Psoas muscle (tissue), 8 donors: Measurements from ENCODE around the gene CHI3L1. TPM values are rescaled to one million over a fixed set of nuclear protein-coding genes. Genes with fewer than 3 reads are reported as not detected.

Experiments
- ATAC-seq, 4 donors: fragments of 200-7000 bp; cut with Tn5 transposase; one replicate each; pipeline ENCODE4 v1.9.1; 2020; ENCODE audit warnings: moderate library complexity in 3 of 4, mild to moderate bottlenecking in 2 of 4
- DNase-seq, 2 donors: peaks; one replicate each; pipeline ENCODE4 v3.0.0-alpha.2; 2020
- H3K27ac ChIP-seq: fragments of 200-600 bp; one replicate; pipeline ENCODE4 v1.8.0; 2022
- H3K27me3 ChIP-seq, 3 donors: fragments of 200-600 bp in 1 of 3; one replicate each; pipeline versions ENCODE4 v1.6.1 to v1.8.0; 2013 to 2022; ENCODE audit warnings: low read length in 2 of 3, mild to moderate bottlenecking in 2 of 3, moderate library complexity in 1 of 3; ENCODE audit not compliant: insufficient read depth in 3 of 3
- H3K36me3 ChIP-seq, 2 donors: fragments of 200-600 bp in 1 of 2; one replicate each; pipeline versions ENCODE4 v1.6.1 to v1.8.0; 2013 to 2022; ENCODE audit warnings: low read depth in 1 of 2, mild to moderate bottlenecking in 1 of 2, moderate library complexity in 1 of 2; ENCODE audit not compliant: insufficient read depth in 1 of 2
- H3K4me1 ChIP-seq: fragments of 200-600 bp; one replicate; pipeline ENCODE4 v1.8.0; 2022
- H3K4me3 ChIP-seq: fragments of 200-600 bp; one replicate; pipeline ENCODE4 v1.8.0; 2022; ENCODE audit warnings: mild to moderate bottlenecking
- H3K9me3 ChIP-seq: fragments of 200-600 bp; one replicate; pipeline ENCODE4 v1.8.0; 2022
- CTCF ChIP-seq: fragments of 200-600 bp; IDR thresholded peaks from one replicate; pipeline ENCODE4 v1.8.0; 2022; ENCODE audit warnings: antibody characterized with exemption
- WGBS, 3 donors: extraction: QIAGEN DNeasy Blood & Tissue Kit; methylation state at CpG; one replicate each; pipeline versions ENCODE4 v1.1.6 to v1.1.7; 2013; 5-methylcytosine and 5-hydroxymethylcytosine counted together
- intact Hi-C, 2 donors: fragments of 100-400 bp; cut with DNase I; formaldehyde crosslinking; loops; one replicate each; pipeline versions ENCODE4 v1.11.0 to v1.14.2; 2022
- polyA plus RNA-seq, 3 donors: library from polyadenylated mRNA; stranded (reverse); fragments of 200-250 nt; gene quantifications; one replicate each; pipeline ENCODE4 v1.2.3, GENCODE V29; 2013
- total RNA-seq, 4 donors: library from RNA; stranded (reverse); fragmentation: NEBNext Ultra II Directional in 2 of 4; extraction: Animal tissue kit (Norgen Biotek cat#: 25700) in 2 of 4; gene quantifications; one replicate each; pipeline versions ENCODE4 v1.2.1 to v1.2.4, GENCODE V29; 2021 to 2023
- donor health status: healthy with polysubstance abuse.
- donor health status: DM: no; HTN: no; CAD: no; lungs with moderate emphysema.
- donor health status: Bipolar disorder and iron deficiency.
- donor health status: healthy.
- donor health status: DM: yes; HTN: yes; CAD: no.
- donor health status: DM: no; HTN: no; CAD: no.
- donor health status: DM: no; HTN: no; CAD: no.
- donor health status: DM: yes; HTN: yes; CAD: no.

Gene CHI3L1
- total and polyA plus RNA-seq, 7 donors = 1.7 to 156 (median 9.9) TPM

- Histone ChIP-seq H3K27me3 (no peaks in the 10 kb centered on the region), H3K9me3 (no peaks in the 10 kb centered on the region), H3K27ac (no peak overlapping the region), H3K4me1 (no peaks in the 10 kb centered on the region), H3K36me3 (peaks cover 0 to 6% of the 10 kb centered on the region in 2 donors), H3K4me3 (no peak overlapping the region)
- WGBS, 3 donors = 83 to 91% (median 89%) methylated on average over 6 of the region's 6 CpGs
- no peak for DNase-seq
- intact Hi-C loops = no loop called here
- ATAC-seq = no peak
- TF ChIP-seq CTCF = no peak
These were observed 25.3 kb downstream of the CHI3L1 start for GRCh38 chr1:203161175-203161574.

- H3K9me3 ChIP-seq = no peaks in the 10 kb centered on the region
- no peaks in the 10 kb centered on the region for H3K27me3 ChIP-seq
- DNase-seq (no peak), ATAC-seq (no peak)
- 74 to 84% (median 74%) methylated on average over 1 of the region's 1 CpG for WGBS, 3 donors
- H3K4me1 ChIP-seq = no peaks in the 10 kb centered on the region
- H3K4me3 ChIP-seq = no peak overlapping the region
- H3K27ac ChIP-seq = no peak overlapping the region
- no peaks in the 10 kb centered on the region for H3K36me3 ChIP-seq
- intact Hi-C loops = loop anchor here in 1 of 2 donors (10.0 kb wide), 1 partner anchor 925 kb away; no protein-coding TSS in a partner anchor
- no peak for TF ChIP-seq CTCF
These were observed 26.7 kb downstream of the CHI3L1 start for GRCh38 chr1:203159844-203160243.

GRCh38 chr1:203158960-203159665 is 27.4 kb downstream of the CHI3L1 start:
- no peaks in the 10 kb centered on the region for H3K27me3 ChIP-seq
- ATAC-seq (no peak), DNase-seq (no peak)
- 87 to 91% (median 88%) methylated on average over 9 of the region's 9 CpGs for WGBS, 3 donors
- H3K9me3 ChIP-seq = no peaks in the 10 kb centered on the region
- no peak overlapping the region for H3K27ac ChIP-seq
- no peak for TF ChIP-seq CTCF
- H3K36me3 ChIP-seq = no peaks in the 10 kb centered on the region
- no peak overlapping the region for H3K4me3 ChIP-seq
- H3K4me1 ChIP-seq = no peaks in the 10 kb centered on the region
- intact Hi-C loops = loop anchor here in 1 of 2 donors (10.0 kb wide), 1 partner anchor 924 kb away; no protein-coding TSS in a partner anchor

GRCh38 chr1:203158423-203158822 is 28.1 kb downstream of the CHI3L1 start:
- Histone ChIP-seq H3K9me3 (no peaks in the 10 kb centered on the region), H3K27me3 (no peaks in the 10 kb centered on the region), H3K4me3 (no peak overlapping the region), H3K36me3 (no peaks in the 10 kb centered on the region), H3K27ac (no peak overlapping the region), H3K4me1 (no peaks in the 10 kb centered on the region)
- WGBS, 3 donors = 81 to 92% (median 91%) methylated on average over 1 of the region's 1 CpG
- ATAC-seq (no peak), DNase-seq (no peak)
- no peak for TF ChIP-seq CTCF
- intact Hi-C loops = loop anchor here in 1 of 2 donors (10.0 kb wide), 1 partner anchor 924 kb away; no protein-coding TSS in a partner anchor
